Keratinocyte (primary cell): Measurements from ENCODE around the gene PMEPA1.

Experiments
- CTCF ChIP-seq, 3 experiments: IDR thresholded peaks in 1 of 3; conservative IDR thresholded peaks in 1 of 3; optimal IDR thresholded peaks in 1 of 3; 2 replicates in 2 of 3; 3 replicates in 1 of 3; pipeline versions ENCODE3 to v1.5.1; 2011; ENCODE audit warnings: low read length in 3 of 3, mild to moderate bottlenecking in 3 of 3, moderate library complexity in 2 of 3, control low read depth in 1 of 3, inconsistent platforms in 1 of 3; ENCODE audit not compliant: insufficient read depth in 2 of 3; ENCODE audit errors: extremely low read depth in 1 of 3
- EZH2 ChIP-seq: IDR thresholded peaks from one replicate; pipeline ENCODE4 v1.6.1; 2012; ENCODE audit warnings: inconsistent platforms, mild to moderate bottlenecking, low read length, moderate library complexity

DNA sequence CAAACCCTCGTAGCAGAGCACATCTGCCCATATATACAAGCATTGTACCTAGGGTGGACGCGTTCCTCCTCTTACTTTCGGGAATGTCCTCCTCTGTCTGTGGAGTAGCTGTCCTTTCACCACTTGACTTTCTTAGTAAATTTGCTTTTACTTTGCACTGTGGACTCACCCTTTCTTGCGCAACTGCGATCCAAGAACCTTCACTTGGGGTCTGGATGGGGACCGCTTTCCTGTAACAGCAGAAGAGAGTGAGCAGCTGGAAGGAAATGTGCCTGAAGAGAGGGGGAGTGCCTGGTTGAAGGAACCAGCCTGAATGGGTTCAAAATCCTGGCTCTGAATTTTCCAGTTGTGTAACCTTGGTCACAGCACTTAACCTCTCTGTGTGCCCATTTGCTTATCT, 40.1 kb upstream of the PMEPA1 start:
- no peak for TF ChIP-seq EZH2
- no peak for TF ChIP-seq CTCF (optimal IDR thresholded peaks at IDR 0.05 in 1 of 3, IDR thresholded peaks at IDR 0.05 in 1 of 3, conservative IDR thresholded peaks at IDR 0.05 in 1 of 3; ENCODE audit: extremely low read depth in 1 of 3, insufficient read depth in 2 of 3, low read length in 3 of 3)
